CMK (cell line): ENCODE measurements around the gene CHI3L1.
A peak's percentile ranks its signal among the peaks of the same experiment; 100 is the strongest.
"Not testable (repeated sequence)": the region's sequence is repeated elsewhere in the genome, so short reads cannot be mapped to it uniquely, and the experiment has no call there.

ENCODE experiments used
- DNase-seq: peaks from one replicate; pipeline ENCODE4 v3.0.0-alpha.2; 2010; ENCODE audit warnings: low read depth

Gene CHI3L1

DNA sequence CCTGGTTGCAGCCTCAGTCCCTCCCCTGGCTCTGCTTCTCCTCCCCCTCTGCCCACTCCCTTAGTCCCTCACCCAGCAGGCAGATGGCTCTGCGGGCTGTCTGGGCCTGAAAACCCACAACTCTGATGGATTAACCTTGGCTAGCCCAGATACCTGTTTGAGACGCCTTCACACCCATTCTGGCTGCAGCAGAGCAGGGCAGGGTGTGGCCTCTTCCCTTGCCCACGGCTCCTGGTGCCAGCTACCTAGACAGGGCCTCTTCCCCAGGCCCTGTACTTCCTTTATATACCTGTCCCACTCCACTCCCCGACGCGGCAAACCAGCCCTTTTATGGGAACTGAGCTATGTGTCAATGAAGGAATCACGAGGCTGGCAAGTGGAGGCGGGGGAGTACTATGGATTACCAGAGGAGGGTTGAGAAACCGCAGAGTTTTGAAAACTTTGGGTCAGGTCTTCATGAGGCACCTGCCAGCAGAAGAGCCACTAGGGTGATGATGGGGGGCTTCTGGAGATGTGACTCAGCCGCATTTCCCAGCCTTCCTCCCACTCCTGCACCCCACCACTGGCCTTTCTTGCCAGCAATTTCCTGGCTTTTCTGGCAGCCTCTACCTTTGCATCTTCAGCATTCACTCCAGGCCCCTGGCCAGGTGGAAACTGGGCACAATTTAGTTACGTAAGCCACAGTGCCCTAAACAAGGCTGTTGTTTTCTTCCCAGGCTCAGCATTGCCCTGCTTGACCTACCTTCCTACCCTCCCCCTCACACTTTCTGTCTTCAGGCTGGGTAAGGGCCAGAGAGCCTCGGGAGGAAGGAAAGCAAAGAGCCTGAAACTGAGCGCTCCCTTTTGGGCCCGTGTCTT, at the start of gene CHI3L1:
TSS of gene CHI3L1 (minus strand) at position 259 of the 858 bp plus-strand sequence. CDS start at position 178, 81 bp downstream.
- DNase-seq, result no peak

DNA sequence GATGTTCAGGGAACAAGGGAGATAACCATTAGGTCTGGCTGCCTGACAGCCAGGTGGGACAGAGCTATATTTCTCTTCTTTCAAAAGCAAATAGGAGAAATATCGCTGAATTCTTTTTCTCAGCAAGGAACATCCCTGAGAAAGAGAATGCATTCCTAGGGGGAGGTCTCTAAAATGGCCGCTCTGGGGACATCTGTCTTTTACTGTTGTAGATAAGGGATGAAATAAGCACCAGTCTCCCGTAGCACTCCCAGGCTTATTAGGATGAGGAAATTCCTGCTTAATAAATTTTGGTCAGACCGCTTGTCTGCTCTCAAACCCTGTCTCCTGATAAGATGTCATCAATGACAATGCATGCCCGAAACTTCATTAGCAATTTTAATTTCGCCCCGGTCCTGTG, 48.4 kb upstream of the CHI3L1 start:
- DNase-seq, result not testable (repeated sequence)

DNA sequence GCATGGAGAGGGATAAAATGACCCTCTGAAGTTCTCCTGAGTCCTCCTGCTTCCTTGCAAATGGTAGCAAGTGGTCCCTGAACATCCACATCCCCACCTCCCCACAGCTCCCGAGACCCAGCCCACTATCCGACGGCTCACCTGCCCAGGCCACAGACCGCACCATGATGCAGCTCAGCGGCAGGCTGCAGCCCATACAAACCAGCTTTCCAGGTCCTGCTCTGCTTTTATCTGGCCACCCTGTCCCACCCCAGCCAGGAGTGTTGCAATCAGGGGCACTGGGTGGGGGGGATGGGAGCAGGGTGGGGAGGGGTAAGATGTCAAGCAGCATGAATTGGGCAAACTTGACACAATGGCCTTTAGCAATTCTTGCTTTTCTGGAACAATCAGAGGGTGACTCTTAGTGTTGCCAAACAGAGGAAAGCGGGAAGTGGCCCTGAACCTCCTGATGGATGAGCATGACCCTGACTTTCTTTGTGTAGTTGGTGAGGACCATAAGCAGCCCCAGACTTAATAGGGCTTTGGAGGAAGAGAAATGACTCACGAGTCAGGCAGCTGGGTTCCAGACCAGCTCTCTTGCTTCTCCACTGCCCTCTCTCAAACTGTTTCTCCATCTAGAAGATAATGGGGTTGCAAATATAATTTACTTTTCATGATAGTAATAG, 43.1 kb upstream of the CHI3L1 start, which contains the start of gene CHIT1:
TSS of gene CHIT1 (minus strand) at position 203 of the 665 bp plus-strand sequence. CDS start at position 166, 37 bp downstream.
- DNase-seq, result no peak

DNA sequence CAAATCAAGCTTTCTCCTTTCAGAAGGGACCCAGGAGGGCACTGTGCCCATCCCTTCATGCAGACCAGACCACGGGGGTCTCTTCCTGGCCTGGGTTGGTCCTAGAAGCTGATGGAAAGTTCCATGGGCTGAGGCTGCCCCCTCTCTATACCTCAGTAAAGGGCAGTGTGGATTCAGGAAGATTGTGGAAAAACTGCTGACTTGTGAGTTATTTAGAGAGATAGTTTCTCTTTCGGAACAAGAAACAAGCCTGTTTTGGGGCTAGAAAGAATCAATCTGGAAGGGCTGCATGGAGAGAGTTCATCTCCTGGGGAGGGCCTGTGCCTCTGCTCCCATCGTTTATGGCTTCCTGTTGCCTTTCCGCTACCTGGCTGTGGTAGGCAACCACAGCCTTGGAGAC, 42.2 kb upstream of the CHI3L1 start:
- no peak for DNase-seq

DNA sequence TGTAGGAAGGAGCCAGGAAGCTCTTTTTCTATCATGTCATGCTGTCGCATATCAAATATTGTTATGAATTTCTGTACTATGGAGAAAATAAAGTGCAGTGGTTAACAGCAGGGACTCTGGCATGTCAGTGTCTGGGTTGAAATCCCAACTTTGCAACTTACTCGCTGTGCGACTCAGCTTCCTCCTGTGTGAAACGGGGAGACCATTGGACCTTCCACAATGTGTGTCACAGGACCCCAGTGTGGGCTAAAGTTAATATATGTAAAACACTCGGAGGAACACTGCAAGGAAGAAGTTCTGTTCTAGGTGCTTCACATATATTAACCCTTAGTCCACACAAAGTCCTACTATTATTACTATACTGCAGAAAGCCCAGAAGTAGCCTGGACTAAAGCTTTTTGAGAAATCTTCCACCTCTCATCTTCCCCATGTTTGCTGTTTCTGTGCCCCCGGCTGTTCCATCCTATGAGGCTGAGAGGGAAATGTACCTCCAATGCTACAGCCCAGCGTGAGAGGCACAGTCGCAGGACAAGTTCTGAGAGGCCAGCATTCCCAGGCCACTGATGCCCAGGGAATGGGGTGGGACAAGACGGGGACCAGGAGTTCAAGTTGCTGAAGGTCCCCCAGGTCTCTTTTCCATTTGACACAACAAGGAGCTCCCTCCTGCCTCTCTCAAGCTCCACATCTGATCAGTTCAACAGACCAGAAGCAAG, 41.0 kb upstream of the CHI3L1 start:
- no peak for DNase-seq

DNA sequence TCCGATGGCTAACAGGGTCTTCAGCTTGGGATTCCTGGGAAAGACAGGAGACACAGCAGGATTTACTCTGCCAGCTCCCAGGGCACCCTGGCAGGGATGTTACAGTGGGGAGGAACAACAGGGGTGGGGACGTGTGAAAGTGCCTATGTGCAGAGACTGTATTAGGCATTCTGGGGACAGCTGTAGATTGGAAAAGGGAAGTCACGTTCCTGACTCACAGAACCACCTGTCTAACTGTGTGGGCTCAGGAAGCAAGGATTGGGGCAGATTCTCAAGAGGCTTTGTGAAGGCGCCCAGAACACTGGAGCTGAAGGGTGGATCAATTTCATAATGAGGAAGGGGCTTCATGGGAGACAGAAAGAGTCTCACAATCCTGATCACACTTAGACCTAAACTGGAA, 38.6 kb upstream of the CHI3L1 start:
- DNase-seq, result no peak

DNA sequence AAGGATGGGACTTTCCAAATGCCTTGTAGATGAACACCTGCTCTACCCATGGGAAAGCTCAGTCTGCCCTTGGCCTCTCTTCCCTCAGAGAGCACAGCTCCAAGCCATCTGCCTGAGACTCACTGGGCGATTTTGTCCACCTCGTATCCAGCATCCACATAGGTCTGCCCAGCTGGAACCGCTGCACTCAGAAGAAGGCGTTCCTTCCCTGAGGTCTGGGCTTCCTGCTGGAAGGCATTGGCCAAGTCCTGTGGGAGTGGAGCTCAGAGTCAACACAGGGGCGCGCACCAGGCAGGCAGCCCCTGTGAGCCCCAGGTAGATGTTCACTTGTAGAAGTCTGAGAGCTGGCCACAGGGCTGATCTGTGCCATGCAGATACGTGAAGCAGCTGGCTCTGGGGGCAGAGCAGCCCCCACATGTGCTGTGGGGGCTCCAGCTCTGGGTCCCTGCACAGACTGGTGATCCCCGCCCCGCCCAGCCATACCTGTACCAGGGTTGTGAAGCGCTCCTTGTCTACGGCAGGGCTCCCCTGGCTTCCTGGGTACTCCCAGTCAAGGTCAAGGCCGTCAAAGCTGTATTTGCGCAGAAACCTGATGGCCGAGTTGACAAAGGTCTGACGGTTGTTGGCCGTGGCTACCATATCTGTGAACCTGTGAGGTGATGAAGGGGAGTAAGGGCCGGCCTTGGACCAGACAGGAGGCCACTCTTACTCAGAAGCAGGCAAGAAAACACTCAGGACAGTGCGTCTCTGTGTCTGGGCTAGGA, 36.7 kb upstream of the CHI3L1 start:
- DNase-seq, result no peak

DNA sequence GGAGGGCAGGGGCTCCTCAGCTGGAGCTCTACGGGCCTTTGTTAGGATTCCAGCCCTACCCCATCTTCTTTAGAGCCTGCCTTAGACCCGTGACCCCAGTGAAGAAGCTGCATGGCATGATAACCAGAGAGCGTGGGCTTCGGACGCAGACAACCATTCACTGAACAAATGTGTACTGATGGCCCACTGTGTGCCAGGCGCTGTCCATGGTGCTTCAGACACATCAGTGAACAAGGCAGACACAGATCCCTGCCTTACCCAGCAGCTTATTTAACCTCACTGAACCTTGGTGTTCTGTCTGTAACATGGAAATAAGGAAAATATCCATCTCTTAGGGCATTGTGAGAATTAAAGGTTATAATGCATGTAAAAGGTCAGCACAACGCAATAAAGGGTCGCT, 33.4 kb upstream of the CHI3L1 start:
- no peak for DNase-seq

DNA sequence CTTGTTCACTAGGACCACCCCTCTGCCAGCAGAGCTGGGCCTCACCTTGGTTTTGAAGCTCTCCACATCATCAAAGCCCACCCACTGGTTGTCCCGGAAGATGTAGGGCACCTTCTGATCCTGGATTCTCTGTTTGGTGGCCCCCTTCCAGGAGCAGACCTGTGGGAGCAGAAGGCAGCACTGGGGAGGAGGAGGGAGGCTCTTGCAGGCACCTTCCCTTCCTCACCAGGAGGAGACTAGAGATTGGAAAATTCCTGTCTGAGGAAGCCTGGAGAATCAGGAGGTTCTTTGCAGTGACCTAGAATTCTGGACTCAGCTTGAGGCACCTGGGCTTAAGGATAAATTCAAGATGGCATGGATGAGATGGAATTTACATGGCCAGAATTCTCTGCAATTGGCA, 32.7 kb upstream of the CHI3L1 start:
- no peak for DNase-seq

DNA sequence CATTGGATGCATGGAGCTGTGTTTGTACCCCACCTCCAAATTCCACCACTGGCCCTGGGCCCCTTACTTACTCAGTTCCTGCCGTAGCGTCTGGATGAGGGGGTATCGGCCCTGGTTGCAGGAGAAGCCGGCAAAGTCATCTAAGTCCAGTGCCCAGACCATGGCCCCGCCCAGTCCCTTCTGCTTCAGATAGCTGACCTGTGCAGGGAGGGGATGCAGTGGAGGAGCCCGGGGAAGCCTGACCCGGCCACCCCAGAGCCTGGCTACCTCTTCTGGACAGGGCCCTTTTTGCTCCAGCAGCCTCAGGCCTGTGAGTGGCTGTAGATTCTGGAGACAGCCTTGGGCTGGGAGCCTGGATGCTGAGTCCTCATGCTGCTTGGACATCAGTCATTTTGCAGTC, 31.2 kb upstream of the CHI3L1 start:
- no peak for DNase-seq

DNA sequence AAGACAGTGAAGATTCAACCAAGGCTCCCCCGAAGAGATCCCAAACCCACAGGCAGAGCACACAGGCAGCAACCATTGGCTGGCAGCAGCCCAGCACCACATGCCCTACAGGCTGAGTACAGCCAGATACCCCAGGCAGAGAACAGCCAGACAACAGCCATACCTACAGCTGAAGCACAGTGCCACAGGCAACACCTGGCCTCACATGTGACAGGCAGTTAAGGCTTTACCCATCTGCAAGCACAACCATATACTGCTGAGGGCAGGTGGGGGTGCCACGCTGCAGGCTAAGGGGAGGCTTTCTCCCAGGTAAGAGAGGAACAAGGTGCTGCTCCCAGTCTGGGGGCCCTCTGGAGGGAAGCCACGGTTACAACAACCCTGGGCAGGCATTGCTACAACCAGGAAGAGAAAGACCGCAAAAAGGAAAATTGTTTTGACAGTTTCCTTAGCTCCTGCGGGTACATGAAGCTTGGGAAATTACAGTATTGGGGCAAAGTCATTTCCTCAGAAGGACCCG, 30.7 kb upstream of the CHI3L1 start:
- no peak for DNase-seq

DNA sequence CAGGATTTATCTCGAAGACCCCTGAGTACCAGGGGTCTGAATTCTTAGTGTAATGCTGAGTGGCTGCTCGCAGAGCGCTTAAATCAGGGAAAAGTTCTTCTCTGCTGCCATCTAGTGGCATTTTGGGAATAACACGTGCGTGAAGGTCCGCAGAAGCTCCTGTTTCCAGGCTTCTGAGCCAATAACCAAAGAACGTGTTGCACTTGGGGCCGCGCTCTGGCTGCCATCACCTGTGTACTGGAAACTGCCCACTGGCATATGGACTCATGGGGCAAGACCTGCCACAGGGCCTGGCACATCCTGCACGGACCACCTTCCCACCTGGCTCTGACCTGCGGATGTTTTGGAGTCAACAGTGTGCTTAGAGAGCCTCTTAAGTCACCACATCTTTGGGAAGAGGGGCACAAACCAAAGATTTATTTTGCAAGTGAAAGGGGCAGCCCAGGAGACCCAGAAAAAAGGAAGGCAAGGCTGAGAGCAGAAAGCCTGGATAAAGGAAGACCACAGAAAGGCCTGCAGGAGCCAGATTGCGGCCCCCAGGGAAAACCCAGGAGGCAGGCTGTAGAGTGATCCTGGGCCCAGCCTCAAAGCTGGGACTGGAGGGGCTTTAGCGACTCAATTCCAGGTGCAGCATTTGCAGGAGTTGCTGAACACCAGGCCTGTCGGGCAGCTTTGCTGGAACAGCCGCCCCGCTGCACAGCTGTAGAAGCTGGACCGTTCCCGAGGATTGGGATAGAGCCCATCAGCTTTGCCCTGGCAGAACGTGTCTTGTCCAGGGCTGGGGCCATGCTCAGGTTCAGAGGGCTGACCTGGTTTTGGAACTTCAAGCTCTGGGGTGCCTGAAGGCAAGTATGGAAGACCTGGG, 30.0 kb upstream of the CHI3L1 start:
- peak; percentile 37 for DNase-seq

DNA sequence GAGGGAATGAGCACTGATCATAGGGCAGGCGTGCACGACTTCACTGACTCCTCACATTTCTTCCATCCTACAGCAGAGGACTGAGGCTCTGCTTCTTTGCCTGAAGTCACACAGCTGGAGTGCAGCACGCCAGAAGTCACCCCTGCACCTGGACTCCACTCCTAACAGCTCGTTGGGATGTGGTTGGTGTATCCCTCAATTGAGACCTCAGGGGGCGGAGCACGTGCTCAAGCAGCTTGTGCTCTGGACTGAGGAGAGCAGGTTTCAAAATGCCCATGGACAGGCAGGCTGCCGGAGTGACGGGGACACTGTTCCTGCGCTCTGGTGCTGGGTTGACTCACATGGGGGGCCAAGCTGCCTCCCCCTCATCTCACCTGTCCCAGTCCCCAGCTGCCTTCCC, 29.1 kb upstream of the CHI3L1 start:
- no peak for DNase-seq

DNA sequence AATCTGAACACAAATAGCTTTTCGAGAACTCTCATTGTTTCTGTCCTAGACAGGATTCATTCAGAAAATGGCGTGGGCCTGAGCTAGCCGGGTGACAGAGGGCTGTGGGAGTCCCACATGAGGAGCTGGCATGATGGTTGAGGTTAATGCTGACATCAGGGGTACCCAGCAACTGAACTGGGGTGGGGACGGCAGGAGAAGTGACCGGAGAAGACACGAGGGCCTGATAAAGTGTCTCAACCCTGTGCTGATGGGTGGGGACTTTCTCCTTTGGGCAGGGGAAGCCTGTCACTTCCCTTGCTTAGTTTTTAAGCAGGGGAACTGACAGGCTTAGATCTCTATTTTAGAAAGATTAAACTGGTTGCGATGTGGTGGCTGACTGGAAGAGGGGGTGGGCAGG, 28.4 kb upstream of the CHI3L1 start:
- DNase-seq, result peak; percentile 32

DNA sequence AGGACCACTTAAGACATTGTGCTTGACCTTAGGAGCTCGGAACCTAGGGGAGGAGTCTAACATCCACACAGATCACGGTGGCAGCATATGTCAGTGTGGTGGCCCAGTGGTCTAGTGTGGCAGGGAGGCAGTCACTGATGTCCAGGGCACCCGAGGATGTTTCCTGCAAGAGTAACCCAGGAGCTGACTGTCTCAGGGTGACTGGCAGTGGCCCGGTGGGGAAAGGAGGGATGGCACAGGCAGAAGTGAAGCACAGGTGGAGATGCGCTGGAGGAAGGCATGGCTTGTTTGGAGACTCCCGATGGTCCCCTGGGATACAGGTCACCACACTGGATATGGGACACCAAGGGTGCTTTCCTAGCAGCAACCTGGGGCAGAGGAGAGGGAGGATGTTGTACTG, 26.6 kb upstream of the CHI3L1 start:
- DNase-seq, result no peak

DNA sequence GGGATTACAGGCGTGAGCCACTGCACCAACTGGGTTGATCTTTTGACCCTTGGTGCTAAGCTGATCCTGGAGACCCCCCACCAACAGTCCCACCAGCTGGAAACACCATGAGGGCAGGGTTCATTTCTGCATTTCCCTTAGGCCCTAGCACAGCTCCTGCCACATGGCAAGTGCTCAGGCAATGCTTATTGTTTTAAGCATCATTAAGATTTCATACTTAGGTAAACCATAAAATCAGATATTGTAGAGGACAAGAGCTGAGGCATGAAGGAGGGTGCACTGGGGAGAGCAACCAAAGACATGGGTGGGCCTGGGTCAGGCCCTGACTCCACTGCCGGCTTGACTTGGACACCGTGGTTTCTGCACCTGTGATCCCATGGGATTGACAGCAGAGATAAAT, 25.3 kb upstream of the CHI3L1 start:
- no peak for DNase-seq

DNA sequence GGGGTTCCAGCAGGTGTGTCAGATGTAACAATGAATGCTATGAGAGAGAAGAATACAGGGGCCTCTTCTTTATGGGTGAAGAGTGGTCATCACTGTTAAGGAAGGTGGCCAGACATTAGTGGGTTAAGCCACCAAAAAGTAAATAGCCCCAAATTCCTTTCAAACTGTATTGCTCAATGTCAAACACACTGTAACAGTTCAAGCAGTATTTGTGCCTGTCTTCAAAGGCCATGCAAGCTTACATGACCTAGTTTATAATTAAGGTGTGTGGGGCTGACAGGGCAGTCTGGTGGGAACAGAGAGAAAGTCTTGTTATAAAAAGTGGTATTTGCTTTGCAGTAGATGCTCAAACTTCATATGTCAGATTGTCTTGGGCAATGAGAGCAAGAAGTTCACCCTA, 24.5 kb upstream of the CHI3L1 start:
- DNase-seq, result no peak

DNA sequence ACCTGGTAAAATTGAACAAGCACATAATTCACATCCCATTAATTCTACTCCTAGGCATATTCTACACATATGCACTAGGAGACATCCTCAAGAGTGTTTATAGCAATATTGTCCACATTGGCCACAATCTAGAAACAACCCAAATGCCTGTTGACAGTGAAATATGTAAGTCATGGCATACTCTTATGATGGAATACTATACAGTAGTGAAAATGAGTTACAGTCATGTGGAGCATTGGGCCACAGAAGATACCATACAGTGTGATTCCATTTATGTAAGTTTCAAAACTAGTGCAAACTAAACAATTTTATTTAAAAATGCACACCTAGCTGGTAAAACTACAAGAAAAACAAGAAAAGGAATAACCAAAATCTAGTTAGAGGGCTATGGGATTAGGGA, 23.8 kb upstream of the CHI3L1 start:
- no peak for DNase-seq

DNA sequence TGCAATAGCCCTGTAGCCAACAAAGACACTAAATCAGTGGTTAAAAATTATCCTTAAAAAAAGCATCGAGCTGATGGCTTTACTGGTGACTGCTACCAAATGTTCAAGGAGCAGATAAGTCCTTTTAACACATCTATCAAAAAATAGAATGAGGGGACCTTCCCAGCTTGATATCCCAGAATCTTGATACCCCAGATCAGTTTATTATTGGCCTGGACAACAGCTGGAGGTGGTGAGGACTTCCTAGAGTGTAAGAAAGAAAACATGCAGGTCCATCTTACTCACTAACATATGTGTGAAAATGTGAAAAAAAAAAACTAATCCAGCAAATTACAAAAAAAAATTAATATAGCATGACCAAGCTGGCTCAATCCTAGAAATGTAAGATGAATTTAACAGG, 21.7 kb upstream of the CHI3L1 start:
- DNase-seq, result no peak

DNA sequence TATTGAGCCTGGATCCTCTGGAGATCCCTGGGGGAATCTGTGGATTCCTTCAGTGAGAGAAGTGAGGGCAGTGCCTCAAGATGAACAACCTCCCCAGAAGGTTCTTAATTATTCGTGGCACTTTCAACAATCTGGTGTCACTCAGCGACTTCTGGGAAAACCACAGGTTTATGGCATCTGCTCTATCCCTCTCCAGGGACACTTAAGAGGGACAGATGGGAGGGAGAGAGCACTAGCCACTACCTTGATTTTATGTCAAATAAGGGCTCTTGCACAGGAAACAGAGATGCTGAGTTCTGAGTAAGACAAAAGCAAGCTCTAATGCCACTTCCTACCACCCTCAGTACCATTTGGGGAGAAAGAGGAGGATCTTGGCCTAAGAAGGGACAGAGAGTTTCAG, 21.2 kb upstream of the CHI3L1 start:
- no peak for DNase-seq

DNA sequence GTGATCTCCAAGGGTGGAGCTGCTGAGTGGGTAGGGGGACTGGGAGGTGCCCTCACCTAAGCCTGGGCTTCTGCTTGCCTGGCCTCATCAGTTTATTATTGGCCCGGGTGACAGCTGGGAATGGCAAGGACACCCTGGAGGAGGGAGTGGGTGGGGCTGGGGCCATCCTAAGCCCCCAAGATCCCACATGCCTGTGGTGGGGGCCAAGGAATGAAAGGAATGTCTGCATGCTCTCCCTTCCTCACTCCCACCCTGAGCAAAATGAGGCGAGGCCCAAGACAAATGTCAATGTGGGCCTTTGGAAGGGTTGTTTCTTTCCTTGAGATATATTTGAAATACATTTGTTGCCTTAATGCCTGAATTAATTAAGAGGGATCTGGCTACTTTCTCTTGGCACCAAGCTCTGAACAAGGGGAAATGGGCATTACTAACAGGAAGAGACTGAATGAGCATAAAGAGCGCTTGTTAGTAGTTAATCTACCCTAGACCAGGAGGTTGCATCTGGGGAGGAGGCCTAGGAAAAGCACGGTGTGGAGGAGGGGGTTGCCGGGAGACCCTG, 19.7 kb upstream of the CHI3L1 start:
- DNase-seq, result no peak
